Urothelium cell line (cell line): Measurements from ENCODE around the gene RAB3GAP2.
"Not testable (repeated sequence)": the region's sequence is repeated elsewhere in the genome, so short reads cannot be mapped to it uniquely, and the experiment has no call there.

ENCODE experiments used
- DNase-seq: peaks from one replicate; pipeline ENCODE4 v3.0.0; 2011; ENCODE audit warnings: low spot score, mixed read lengths
- FAIRE-seq: peaks from 2 replicates; lab custom pipeline; 2011; peaks lifted over from hg19 to GRCh38; lab: Jason Lieb, UNC

RAB3GAP2 gene

DNA sequence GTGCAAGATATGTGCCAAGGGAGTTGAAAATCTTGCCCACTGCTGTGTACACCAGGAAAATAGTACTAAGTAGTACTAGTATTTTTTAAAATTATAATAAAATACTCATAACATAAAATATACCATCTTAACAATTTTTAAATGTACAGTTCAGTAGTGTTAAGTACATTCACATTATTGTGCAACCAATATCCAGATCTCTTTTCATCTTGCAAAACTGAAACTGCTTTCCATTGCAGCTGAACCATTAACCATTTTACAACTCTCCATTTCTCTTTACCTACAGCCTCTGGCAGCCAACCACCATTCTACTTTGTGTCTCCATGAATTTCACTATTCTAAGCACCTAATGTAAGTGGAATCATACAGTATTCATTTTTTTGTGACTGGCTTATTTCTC is 19.3 kb upstream of the RAB3GAP2 start:
- FAIRE-seq (no peak), DNase-seq (no peak)

DNA sequence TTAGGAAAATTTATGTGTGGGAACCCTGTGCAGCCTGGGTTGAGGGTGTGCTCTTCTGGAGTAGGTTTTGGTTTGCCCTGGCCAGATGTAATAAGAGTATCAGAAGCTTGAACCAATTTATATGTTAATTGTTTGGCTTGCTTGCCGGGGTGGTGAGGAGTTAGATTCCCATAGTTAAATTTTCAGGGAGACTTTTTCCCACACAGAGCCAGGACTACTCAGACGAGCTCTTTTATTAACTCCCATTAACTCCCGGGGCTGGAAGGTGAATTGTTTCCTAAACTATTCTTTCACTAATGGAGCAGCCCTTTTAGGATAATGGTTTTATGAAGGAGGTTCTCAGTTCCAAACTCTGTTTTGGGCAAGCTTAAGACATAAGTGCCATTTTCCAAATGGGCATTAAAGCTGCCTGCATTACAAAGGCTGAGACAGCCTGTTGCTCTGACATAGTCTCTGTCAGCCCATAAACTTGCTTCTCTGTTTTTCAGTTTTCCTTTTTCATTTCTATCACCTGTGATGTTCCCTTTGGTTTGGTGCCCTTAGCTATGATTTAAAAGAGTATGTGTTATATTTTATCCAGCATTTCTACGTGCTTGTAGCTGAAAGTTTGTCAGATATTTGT is 18.0 kb upstream of the RAB3GAP2 start:
- FAIRE-seq: no peak
- no peak for DNase-seq

DNA sequence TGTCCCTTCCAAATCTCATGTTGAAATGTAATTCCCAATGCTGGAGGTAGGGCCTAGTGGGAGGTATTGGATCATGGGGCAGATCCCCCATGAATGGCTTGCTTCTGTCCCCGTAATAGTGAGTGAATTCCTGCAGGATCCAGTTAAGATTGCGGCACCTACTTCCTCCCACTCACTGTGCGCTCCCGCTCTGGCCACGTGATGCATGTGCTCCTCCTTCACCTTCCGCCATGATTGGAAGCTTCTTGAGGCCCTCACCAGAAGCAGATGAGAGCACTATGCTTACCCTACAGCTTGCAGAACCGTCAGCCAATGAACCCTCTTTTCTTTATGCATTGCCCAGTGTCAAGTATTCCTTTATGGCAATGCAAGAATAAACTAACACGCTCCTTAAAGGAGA is 14.9 kb upstream of the RAB3GAP2 start:
- FAIRE-seq (no peak), DNase-seq (no peak)

DNA sequence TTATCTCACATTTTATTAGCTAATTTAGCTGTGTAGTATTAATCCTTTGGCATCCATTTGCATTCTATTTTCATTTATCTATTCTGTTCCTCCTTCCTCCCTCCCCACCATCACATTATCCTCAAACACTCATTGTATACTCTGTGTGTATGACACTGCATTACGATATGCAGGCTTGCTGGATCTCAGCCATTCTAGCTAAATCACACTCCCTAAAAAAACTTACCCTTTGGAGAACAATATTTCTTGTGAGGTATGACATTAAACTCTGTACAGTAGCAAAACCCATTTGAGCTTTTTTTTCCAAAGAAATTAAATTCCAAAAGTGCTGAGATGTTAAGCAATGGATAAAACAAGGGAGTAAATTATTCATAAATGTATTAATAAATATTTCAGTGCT is 11.4 kb upstream of the RAB3GAP2 start:
- no peak for FAIRE-seq
- no peak for DNase-seq

DNA sequence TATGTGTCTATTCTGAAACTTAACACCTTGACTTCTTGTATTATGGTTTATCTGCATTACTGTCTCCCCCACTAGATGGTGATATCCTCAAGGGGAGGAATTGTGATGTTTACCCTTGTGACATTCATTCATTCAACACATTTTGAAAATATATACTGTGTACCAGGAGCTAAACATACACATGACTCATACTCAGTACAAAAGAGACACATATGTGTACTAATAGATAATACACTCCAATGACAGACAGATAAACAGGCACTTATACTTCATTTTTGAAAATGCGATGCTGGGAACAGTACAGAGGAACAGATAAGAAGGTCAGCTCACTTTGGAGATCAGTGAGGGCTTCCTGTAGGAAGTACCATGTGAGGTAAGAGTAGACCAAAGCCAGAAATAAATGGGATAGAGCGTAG is 8.9 kb upstream of the RAB3GAP2 start:
- FAIRE-seq (no peak), DNase-seq (no peak)

DNA sequence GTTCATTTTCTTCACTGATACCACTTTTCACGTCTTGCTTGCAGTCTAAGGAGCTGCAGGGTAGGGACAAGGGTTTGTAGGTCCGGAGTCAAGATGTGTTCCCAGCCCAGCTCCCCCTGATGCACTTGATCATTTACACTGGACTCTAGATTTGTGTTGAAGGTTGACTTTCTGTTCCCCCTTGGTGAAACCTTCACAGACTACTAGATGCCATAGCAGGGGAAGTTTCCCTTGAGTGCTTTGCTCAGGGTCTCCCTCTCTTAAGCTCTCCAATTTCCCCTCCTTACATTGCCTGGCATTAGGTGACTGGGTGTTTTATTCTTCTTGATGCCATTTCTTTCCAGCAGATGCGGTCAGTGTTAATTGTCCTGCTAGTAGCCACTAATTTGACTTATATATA is 8.0 kb upstream of the RAB3GAP2 start:
- DNase-seq: no peak
- no peak for FAIRE-seq

DNA sequence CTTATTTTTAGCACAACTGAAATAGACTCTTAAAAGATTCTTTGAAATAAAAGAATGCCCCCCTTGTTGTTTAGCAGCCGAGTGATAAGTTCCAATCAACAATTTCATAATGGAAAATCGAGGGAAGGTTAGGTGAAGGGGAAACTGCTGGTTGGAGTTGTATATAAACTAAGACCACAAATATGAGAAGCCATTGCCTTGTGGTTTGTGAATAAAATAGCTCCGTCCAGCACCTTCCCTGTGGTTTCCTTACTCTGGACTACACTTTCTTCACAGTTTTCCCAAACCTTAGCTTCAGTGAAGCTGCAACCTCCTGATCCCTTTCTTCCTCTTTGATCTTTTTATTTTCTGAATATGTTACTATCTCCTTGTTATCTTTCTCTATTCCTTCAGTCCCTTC is 6.7 kb upstream of the RAB3GAP2 start:
- peak; percentile 33 for DNase-seq
- no peak for FAIRE-seq

DNA sequence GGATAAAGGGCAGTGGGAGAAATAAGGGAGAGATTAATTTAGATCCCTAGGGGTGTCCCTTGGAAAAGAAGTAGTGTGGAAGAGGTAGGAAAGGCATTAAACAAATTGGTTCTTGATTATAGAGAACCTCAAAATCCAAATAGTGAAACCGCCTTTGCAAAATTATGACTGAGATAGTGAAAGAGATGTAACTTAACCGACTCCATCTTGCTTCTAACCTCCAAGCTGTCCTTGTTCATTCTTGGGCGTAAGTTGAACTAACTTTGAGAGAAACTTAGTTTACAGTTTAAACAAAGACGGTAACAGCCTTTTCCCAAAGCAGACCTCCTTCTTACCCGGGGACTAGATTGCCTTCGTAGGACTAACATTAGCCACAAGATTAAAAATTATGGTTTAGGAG is 3.2 kb upstream of the RAB3GAP2 start:
- no peak for DNase-seq
- FAIRE-seq: no peak

DNA sequence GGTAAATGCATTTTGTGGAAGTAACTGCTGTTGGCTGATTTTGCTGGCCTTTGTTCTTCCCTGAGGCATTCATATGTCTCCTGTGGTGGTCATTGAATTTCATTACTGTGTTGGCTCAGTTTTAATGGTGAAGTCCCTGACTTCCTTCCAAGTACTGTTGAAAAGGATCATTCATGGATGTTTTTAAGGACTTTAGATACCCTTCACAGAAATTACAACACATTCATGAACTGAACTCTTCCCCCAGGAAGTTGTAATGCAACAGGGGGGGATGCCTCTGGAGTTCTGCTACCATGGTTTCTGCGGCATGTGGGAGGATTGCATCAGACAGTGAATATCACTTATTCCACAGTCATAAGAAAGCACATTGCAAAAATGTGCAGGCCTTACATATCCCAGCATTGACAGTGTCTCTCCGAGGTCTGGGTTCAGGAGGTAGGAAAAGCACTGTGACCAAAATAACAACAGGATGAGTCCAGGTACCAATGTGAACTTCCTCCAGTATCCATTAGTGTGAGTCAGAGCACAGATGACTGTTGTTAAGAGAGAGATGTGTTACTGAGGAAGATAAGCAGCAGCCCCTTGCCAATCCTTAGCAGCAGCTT is 2.1 kb upstream of the RAB3GAP2 start:
- FAIRE-seq (no peak), DNase-seq (no peak)

DNA sequence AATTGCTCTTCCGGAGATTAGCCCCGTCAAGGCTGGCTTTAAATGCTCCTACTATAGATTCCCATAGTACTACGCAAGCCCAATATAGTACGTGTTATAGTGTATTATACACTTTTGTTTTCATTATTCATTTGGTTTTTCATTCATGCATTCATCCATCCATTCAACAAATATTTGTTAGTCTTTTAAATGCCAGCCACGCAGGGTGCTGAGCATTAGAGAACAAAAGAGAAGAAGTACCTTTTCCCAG is 513 bp upstream of the RAB3GAP2 start:
- FAIRE-seq (no peak), DNase-seq (no peak)

DNA sequence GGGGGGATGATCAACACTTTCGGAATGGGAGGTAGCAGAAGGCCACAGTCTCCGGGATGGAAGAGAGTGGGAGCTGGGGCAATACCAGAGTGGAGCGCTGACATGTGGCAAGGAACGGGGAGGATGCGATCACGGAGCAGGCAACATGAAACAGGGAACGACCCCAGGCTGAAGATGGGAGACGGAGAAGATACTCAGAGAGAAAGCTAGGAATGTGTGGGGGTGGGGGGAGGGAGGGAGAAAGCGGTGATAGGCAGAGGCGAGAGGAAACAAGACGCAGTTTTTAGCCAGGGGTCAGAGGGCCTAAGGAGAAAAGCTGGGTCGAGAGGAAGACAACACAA is 577 bp downstream of the RAB3GAP2 start:
- FAIRE-seq: no peak
- DNase-seq: no peak

DNA sequence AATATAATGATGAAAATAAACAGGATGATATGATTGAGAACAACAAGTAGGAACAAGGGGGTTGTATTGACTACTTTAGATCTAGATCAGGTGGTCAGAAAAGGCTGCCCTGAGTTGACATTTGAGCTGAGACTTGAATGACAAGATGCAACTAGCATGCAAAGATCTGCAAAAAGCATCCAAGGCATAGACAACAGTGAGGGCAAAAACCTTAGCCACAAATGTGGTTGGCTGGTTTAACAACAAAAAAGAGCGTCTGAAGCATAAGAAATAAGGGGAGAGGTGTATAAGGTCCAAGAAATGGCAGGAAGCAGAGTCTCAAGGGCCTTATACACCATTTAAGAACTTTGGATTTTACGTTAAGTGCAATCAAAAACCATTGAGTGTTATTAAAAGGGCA is 3.2 kb downstream of the RAB3GAP2 start:
- FAIRE-seq: no peak

DNA sequence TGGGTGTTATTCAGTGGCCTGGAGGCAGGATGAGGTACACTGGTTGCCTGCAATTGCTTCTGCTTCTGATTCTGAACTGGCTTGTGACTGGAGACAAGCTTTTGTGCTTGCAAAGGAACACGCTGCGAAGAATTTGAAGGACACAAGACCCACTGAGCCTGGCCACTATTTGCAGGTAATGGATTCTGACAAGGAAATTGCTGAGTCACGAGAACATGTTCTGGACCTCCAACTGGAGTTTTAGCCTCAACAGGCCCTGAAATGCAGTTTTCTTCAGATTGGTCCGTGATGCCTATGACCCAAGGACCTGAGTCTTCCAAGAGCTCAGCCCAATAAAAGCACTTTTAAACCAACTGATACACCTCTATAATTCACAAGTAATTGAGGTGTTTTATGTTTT is 4.6 kb downstream of the RAB3GAP2 start:
- DNase-seq (no peak), FAIRE-seq (no peak)

More for the DNA sequence above, 3.2 kb downstream of the RAB3GAP2 start:
- DNase-seq: no peak

DNA sequence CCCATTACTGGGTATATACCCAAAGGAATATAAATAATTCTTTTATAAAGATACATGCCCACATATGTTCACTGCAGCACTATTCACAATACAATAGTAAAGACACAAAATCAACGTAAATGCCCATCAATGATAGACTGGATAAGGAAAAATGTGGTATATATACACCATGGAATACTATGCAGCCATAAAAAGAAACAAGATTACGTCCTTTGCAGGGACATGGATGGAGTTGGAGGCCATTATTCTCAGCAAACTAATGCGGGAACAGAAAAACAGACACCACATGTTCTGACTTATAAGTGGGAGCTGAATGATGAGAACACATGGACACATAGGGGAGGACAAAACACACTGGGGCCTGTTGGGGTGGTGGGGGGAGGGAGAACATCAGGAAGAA is 12.0 kb downstream of the RAB3GAP2 start:
- not testable (repeated sequence) for FAIRE-seq, DNase-seq

DNA sequence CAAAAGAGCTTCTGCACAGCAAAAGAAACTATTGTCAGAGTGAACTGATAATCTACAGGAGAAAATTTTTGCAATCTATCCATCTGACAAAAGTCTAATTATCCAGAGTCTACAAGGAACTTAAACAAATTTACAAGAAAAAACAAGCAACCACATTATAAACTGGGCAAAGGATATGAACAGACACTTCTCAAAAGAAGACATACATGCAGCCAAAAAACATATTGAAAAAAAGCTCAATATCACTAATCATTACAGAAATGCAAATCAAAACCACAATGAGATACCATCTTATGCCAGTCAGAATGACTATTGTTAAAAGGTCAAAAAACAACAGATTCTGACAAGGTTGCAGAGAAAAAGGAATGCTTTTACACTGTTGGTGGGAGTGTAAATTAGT is 12.5 kb downstream of the RAB3GAP2 start:
- not testable (repeated sequence) for FAIRE-seq, DNase-seq

DNA sequence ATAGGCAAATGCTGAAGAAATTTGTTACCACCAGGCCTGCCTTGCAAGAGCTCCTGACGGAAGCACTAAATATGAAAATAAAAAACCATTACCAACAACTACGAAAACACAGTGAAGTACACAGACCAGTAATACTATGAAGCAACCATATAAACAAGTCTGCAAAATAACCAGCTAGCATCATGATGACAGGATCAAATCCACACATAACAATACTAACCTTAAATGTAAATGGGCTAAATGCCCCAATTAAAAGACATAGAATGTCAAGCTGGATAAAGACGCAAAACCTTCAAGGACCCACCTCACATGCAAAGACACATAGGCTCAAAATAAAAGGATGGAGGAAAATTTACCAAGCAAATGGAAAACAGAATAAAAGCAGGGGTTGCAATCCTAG is 16.1 kb downstream of the RAB3GAP2 start:
- DNase-seq, FAIRE-seq: not testable (repeated sequence)

DNA sequence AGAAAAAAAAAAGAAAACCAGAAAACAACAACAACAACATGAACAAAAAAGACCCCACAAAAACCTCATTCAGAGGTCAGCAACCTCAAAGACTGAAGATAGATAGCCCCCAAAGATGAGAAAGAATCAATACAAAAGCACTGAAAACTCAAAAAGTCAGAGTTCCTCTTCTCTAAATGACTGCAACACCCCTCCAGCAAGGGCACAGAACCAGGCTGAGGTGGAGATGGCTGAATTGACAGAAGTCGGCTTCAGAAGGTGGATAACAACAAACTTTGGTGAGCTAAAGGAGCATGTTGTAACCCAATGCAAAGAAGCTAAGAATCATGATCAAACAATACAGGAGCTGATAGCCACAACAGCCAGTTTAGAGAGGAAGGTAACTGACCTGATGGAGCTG is 17.0 kb downstream of the RAB3GAP2 start:
- no peak for FAIRE-seq
- no peak for DNase-seq

DNA sequence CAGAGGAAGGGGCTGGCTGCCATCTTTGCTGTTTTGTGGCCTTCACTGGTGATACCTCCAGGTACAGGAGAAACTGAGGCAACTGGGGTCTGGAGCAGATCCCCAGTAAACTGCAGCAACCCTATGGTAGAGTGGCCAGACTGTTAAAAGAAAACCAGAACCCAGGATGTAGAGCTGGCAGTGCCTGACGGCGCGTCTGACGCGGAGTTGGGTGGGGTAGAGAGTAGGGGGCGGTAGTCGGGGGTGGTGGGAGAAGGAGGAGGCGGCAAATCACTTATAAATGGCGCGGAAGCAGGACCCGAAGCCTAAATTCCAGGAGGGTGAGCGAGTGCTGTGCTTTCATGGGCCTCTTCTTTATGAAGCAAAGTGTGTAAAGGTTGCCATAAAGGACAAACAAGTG is 19.0 kb downstream of the RAB3GAP2 start:
- DNase-seq, FAIRE-seq: not testable (repeated sequence)

DNA sequence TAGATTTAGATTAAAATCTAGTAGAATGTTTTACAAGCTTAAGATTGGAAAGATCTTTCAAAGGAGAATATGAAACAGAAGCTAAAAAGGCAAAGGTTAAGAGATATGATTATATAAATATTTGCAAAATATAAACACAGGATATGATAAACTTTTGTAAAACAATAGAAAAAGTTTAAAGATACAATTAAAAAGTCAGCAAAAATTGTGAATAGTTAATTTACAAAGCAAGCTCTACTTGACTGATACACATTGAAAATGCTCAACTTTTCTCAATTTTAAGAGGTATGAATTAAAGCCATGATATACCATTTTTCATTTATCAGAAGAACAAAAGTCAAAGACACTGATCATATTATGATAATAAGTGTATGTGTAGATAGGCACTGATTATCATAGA is 21.0 kb downstream of the RAB3GAP2 start:
- FAIRE-seq: no peak
- no peak for DNase-seq

DNA sequence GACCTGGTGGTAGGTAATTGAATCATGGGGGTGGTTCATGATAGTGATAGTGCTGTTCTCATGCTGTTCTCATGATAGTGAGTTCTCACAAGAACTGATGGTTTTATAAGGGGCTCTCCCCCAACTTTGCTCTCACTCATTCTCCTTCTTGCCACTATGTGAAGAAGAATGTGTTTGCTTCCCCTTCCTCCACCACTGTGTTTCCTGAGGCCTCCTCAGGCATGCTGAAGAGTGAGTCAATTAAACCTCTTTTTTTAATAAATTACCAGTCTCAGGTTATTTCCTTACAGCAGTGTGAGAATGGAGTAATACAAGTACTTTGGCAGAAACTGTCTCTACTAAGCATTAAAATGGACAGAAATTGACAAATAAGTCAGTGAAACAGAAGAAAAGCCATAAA is 21.6 kb downstream of the RAB3GAP2 start:
- DNase-seq (no peak), FAIRE-seq (no peak)

DNA sequence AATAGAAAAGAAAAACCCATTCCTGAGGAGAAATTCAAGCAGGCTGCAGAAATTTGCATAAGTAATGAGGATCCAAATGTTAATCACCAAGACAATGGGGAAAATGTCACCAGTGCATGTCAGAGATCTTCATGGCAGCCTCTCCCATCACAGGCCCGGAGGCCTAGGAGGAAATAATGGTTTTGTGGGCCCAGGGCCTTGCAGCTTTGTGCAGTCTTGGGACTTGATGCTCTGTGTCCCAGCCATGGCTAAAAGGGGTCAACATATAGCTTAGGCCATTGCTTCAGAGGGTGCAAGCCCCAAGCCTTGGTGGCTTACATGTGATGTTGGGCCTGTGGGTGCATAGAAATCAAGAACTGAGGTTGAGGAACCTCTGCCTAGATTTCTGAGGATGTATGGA is 22.7 kb downstream of the RAB3GAP2 start:
- DNase-seq (no peak), FAIRE-seq (no peak)

DNA sequence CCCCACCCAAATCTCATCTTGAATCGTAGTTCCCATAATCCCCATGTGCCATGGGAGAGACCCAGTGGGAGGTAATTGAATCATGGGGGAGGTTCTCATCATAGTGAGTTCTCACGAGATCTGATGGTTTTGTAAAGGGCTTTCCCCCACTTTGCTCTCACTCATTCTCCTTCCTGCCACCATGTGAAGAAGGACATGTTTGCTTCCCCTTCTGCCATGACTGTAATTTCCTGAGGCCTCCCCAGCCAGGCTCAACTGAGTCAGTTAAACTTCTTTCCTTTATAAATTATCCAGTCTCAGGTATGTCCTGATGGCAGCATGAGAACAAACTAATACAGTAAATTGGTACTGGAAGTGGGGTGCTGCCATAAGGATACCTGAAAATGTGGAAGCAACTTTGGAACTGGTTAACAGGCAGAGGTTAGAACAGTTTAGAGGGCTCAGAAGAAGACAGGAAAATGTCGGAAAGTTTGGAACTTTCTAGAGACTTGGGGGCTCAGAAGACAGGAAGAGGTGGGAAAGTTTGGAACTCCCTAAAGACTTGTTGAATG is 23.5 kb downstream of the RAB3GAP2 start:
- not testable (repeated sequence) for FAIRE-seq, DNase-seq

DNA sequence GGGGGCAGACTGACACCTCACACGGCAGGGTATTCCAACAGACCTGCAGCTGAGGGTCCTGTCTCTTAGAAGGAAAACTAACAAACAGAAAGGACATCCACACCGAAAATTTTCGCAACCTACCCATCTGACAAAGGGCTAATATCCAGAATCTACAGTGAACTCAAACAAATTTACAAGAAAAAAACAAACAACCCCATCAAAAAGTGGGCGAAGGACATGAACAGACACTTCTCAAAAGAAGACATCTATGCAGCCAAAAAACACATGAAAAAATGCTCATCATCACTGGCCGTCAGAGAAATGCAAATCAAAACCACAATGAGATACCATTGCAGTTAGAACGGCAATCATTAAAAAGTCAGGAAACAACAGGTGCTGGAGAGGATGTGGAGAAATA is 26.4 kb downstream of the RAB3GAP2 start:
- FAIRE-seq, DNase-seq: not testable (repeated sequence)
